A673 (cell line): ENCODE measurements around the gene GPX3.

ENCODE experiments used
- CTCF ChIP-seq: fragments of 300-800, 200-600 bp; sonication (generic); conservative IDR thresholded peaks from 2 replicates; pipeline ENCODE4 v1.5.1; 2017; ENCODE audit warnings: low read depth, mild to moderate bottlenecking, antibody characterized with exemption, low read length, moderate library complexity, mixed read lengths
- EZH2 ChIP-seq: fragments of 200-600 bp; sonication (generic); IDR thresholded peaks from 2 replicates; pipeline ENCODE4 v1.6.1; 2017; ENCODE audit warnings: borderline replicate concordance, low read depth, mild to moderate bottlenecking, mixed read lengths, antibody characterized with exemption, low read length; ENCODE audit not compliant: poor library complexity, severe bottlenecking

DNA sequence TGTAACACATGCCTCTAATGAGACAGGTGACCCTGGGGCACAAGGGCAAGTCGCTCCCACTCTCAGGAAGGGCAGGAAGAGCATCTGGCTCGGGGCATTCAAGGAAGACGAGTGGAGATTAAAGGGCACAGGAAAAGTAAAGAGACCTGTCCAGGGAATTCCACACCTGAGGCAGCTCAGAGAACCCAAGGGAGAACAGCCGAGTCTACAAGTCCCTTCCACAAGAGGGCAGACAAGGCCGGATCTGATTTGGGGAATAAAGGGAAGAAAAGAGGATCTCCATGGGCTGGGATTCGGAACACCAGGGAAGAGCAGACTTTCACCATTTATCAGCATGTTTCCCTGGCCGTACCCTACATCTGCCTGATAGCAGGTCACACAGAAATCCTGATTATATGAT lies 28.1 kb downstream of the GPX3 start:
- TF ChIP-seq CTCF (0 out of 2 replicates have a peak, but pooled peaks have one; percentile 22), EZH2 (no peak)
